GM21515 (cell line): ENCODE results near the gene NBPF9.
A peak's percentile ranks its signal among the peaks of the same experiment; 100 is the strongest.
"Not testable (repeated sequence)": the region's sequence is repeated elsewhere in the genome, so short reads cannot be mapped to it uniquely, and the experiment has no call there.

Experiments used
- ATAC-seq: cut with Tn5 transposase; IDR thresholded peaks from one replicate; pipeline ENCODE4 v1.9.1; 2021; ENCODE audit not compliant: unreplicated experiment

The NBPF9 gene

GRCh38 chr1:149103109-149104081 is at the start of gene NBPF9:
Gene NBPF9 (minus strand): TSS chr1:149103551. CDS start chr1:149082139, 21,412 bp downstream.
- ATAC-seq: peak; percentile 95

GRCh38 chr1:149149909-149150308 is 46.6 kb upstream of the NBPF9 start:
- ATAC-seq: not testable (repeated sequence)

GRCh38 chr1:149137585-149137984 is 34.2 kb upstream of the NBPF9 start:
- ATAC-seq: not testable (repeated sequence)

- not testable (repeated sequence) for ATAC-seq
Measured at GRCh38 chr1:149130938-149131337, 27.6 kb upstream of the NBPF9 start.

- ATAC-seq: not testable (repeated sequence)
Measured at GRCh38 chr1:149129245-149129644, 25.9 kb upstream of the NBPF9 start.

- not testable (repeated sequence) for ATAC-seq
Measured at GRCh38 chr1:149126555-149127145, 23.3 kb upstream of the NBPF9 start.

GRCh38 chr1:149123948-149124926 is 20.9 kb upstream of the NBPF9 start:
- not testable (repeated sequence) for ATAC-seq

GRCh38 chr1:149112828-149113227 is 9.5 kb upstream of the NBPF9 start:
- not testable (repeated sequence) for ATAC-seq

- not testable (repeated sequence) for ATAC-seq
Measured at GRCh38 chr1:149110343-149110742, 7.0 kb upstream of the NBPF9 start.

GRCh38 chr1:149102574-149102973 is 777 bp downstream of the NBPF9 start:
- not testable (repeated sequence) for ATAC-seq

- ATAC-seq: not testable (repeated sequence)
Measured at GRCh38 chr1:149098276-149098675, 5.1 kb downstream of the NBPF9 start.

- ATAC-seq: not testable (repeated sequence)
Measured at GRCh38 chr1:149093155-149093554, 10.2 kb downstream of the NBPF9 start.

- ATAC-seq: not testable (repeated sequence)
Measured at GRCh38 chr1:149075505-149076127, 27.7 kb downstream of the NBPF9 start.

- ATAC-seq: not testable (repeated sequence)
Measured at GRCh38 chr1:149064611-149065010, 38.7 kb downstream of the NBPF9 start.

- ATAC-seq: not testable (repeated sequence)
Measured at GRCh38 chr1:149043056-149043455, 60.3 kb downstream of the NBPF9 start.

- ATAC-seq: not testable (repeated sequence)
Measured at GRCh38 chr1:149033916-149034315, 69.4 kb downstream of the NBPF9 start.

GRCh38 chr1:149024327-149024726 is 79.0 kb downstream of the NBPF9 start:
- not testable (repeated sequence) for ATAC-seq

GRCh38 chr1:149018577-149018976 is 84.8 kb downstream of the NBPF9 start:
- not testable (repeated sequence) for ATAC-seq

GRCh38 chr1:149016626-149017025 is 86.7 kb downstream of the NBPF9 start:
- ATAC-seq: not testable (repeated sequence)

GRCh38 chr1:149015522-149015921 is 87.8 kb downstream of the NBPF9 start:
- not testable (repeated sequence) for ATAC-seq
